GM18868 (cell line): ENCODE results near the gene REN.

Source experiments
- ATAC-seq: cut with Tn5 transposase; IDR thresholded peaks from one replicate; pipeline ENCODE4 v1.9.1; 2021; ENCODE audit warnings: mild to moderate bottlenecking, moderate library complexity; ENCODE audit not compliant: unreplicated experiment

Gene REN

DNA sequence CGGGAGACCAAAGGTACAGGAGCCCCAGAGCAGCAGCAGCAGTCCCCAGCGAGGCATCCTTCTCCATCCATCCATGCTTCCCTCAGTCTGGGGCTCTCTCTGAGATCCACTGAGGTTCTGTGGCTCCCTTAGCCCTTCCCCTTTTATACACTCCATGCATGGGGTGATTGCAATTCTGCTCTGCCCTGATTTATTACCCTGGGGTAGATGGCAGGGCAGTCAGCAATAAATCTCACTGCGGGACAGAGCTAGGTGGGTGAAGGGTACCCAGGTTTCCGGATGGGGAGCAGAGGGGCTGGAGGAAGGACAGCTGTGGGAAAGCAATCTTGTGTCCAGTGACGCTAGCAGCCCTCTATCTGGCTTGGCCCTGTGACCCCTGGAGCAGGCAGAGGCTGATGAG lies at the start of gene REN:
Gene REN, minus strand, starts transcription at position 119 of the 400 bp plus-strand sequence. Its CDS starts 44 bp downstream, at position 75.
- ATAC-seq, result no peak

DNA sequence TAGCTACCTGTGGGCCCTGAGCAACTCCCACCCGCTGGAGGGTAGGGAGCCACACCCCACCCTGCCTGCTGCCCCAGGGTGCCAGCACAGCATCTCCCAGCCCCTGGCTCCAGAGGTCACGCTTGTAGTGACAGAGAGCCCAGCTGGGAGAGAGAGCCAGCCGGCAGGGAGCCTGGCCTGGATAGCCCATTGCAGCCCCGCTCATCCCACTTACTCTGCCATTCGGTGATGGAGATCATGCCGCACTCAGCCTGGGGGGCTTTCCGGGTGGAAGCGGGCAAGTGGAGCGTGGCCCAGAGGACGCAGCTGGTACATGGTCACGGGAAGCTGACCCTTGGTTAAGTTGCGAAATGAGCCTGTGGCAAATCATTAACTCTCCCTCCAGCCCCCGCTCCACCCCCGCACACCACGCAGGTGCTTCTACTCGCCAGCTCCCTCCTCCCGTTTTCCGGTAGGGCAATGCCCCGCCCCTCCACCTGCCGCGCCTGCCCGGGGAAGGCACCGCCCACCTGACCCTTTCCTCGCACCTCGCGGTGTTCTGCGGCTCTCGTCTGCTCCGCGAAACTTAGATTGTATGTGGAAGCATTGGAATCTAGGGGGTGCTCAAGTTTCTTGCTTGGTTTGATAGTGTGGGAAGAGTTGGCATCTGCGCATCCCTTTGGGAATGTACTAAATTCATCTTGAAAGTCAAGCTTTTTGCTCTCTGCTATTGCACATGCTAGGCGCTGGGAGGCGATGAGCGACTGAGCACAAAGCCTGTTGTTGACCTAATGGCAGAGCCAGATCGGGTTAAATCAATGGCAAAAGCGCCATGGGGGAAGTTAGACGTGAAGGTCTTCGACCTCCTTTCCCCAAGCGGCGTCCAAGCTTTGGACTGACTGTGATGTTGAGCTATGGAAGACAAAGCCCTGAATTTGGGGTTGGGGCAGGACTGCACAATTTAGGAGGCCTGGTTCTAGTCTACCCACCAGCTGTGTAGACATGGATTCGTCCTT lies 47.8 kb upstream of the REN start, which contains the start of gene GOLT1A:
Gene GOLT1A, minus strand, starts transcription at position 321 of the 995 bp plus-strand sequence. Its CDS starts 82 bp downstream, at position 239.
- no peak for ATAC-seq

DNA sequence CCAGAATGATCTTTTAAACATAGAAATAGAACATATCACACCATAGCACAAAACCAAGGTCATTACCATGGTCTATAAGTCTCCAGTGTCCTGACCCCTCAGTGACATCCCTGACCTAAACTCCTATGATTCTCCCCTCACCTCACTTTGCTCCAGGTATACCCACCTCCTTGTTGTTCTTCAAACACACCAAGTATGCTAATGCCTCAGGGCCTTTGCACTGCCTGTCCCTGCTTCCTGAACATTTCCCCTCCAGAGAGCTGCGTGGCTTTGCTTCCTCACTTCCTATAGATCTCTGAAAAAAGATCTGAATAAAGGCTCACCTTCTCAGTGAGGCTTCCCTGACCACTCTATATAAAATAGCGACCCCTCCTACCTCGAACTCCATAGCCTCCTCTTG lies 46.6 kb upstream of the REN start:
- no peak for ATAC-seq

GRCh38 chr1:204211046-204211445 lies 44.9 kb upstream of the REN start:
- no peak for ATAC-seq

DNA sequence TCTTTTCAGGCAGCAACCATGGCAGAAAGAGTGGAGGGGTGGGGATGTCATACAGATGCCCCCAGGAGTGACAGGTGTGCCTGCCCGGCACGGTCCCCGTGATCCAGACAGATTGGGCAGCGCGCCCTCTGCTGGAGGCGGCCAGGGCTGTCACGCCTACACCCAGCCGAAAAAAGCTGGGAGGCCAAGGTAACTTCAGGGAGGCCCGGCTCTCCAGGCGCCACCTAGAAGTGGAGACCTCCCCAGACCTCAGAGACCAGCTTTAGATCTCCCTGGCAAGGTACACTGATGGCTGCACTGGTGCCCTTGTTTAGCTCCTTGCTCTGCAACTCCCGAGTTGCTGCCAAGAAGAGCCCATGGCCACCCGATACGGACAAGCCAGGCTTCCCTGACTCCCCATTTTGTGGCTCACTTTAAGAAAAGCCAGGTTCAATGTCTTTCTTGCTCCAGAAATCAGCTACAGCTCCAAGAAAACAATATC lies 41.0 kb upstream of the REN start:
- no peak for ATAC-seq

DNA sequence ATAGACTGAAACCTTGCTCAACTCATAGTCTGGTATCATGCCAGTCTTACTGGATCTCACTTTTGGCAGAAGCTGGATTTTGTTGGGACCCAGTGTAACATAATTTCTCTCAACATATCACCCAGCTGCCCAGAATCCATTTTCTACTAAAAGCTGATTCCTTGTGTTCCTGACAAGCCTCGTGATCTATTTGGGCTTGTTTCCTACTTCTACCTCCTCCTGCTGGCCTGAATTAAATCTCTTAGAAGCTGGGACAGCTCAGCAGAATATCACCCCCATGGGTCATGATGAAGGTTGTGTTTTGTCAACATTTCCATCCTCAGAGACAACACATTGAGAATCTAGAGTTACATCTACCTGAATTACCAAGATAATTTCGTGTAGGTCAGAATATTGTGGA lies 40.0 kb upstream of the REN start:
- ATAC-seq, result no peak

DNA sequence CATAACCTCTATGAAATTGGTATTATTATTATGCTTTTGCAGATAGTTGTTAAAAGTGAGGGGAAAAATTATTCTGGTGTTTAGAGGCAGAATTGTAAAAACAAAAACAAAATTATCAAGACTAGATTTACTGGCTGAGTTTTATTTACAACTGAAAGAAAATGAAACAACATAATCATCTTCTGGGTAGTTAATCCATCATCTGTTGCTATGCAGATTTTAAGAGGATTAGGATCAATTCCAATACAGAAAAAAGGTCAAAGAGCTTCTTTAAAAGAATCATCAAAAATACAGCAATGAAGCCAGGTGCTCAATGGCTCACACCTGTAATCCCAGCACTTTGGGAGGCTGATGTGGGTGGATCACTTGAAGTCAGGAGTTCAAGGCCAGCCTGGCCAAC lies 39.3 kb upstream of the REN start:
- ATAC-seq, result no peak

- no peak for ATAC-seq
Measured at GRCh38 chr1:204204944-204205343, 38.8 kb upstream of the REN start.

DNA sequence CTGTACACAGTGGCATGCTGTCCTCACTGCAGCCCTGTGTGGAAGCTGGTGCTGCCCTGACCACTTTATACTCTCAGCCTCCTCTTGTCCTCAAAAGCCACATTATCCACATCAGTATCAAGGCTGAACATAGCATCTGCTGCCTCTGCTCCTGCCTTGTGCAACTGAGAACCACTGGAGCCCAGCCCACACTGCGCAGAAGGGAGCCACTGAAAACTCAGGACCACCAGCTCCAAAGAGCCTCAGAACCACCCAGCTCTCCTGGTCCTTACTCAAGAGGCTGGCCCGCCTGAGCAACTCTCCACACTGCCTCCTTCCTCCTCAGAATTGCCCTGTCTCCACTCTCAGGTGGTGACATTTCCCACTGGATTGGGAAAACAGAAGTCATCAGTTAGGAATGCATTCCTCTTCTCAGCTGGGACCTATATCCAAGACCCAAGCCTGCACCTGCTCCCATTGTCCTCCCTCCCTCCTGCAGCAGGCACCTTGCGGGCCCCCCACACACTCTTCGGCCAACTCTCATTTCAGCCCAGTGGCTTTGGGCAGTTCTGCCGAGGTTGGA lies 37.1 kb upstream of the REN start:
- no peak for ATAC-seq

- ATAC-seq, result no peak
Measured at GRCh38 chr1:204202481-204202880, 36.3 kb upstream of the REN start.

- ATAC-seq, result no peak
Measured at GRCh38 chr1:204201348-204202040, 35.4 kb upstream of the REN start.

GRCh38 chr1:204199579-204199978 lies 33.4 kb upstream of the REN start:
- no peak for ATAC-seq

GRCh38 chr1:204198348-204199340 lies 32.5 kb upstream of the REN start:
- no peak for ATAC-seq

DNA sequence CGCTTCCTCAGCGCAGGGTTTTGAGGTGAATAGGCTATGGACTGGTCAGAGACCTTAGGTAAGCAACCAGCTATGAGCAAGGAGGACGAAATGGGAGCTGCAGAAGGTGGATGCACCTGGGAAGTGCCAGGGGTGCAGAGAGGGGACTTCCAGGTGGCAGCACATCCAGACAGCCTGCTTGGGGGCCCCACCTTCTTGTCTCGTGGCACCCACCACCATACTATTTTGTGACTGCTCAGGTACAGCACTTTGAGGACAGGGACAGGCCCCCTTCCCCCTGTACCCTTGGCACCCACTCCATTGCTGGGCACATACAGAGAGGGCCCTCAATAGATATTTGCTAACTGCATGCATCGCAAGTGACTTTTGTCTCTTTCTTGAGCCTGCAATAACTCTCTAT lies 30.9 kb upstream of the REN start:
- ATAC-seq, result no peak

- ATAC-seq, result no peak
Measured at GRCh38 chr1:204196068-204196795, 30.1 kb upstream of the REN start, which contains the start of gene KISS1. Gene KISS1, minus strand, starts transcription at chr1:204196491. Its CDS starts 3,615 bp downstream, at chr1:204192876.

DNA sequence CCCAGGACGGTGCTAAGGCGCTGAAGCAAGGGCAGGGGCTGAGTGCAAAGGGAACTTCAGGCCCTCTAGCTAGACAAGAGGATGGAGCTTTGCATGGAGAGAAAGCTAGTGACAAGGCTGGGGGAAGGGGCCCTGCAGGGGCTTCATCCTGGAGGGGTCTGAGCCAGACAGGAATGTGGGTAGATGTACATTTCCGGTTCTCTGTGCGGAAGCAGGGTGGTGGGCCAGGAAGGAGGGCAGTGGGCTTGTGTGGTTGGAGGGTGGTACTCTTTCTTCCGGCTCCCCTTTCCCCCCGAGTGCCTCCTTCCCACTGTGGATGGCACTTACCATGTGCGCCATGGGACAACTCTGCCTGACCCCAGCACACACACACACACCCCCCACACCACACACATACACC lies 28.6 kb upstream of the REN start:
- no peak for ATAC-seq

DNA sequence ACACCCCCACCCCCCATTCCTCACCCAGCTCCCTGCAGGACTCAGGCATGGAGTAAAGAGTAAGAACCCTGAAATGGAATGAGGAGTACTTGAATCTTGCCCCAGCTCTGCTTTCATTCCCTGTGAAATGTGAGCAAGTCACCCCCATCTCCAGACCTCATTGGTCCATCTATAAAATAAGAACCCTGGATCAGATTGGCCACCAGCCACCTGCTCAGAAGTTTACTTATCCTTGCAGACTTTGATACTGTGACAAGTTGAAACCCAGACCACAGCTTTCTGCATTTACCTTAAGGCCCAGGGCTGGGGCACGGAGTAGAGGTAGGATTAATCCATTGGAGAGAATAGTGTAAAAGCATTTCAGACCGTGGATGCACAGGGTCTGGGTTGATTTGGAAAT lies 27.9 kb upstream of the REN start:
- ATAC-seq, result no peak

DNA sequence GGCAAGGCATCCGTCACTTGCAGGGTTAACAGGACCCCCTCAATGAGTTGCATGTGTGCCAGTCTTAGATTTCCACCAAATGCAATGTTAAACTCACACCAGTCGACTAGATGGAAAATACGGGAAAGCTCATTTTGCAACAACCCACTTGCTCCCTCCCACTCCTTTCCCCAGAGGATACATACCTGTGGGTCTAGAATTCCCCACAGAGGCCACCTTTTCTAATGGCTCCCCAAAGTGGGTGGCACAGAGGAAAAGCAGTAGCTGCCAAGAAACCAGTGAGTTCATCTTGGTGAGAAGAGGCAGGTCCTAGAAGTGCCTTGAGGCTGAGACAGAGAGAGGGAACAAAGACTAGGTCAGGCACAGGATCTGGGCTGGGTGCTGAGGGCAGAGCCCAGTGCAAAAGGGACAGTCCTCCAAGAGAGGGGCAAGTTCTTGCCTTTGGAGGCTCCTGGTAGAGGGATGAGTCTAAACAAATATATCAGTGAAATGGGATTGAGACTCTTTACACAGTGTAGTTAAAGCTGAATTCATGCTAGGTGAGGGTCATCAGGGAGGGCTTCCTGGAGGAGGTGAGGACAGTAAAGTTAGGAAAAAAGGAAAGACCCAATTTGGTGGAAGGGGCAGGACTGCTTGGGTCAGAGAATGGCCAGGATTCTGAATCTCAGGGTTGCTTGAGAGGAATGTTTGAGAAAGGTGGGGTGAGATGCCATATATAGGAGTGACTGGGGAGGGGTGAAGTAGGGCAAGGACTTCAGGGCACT lies 26.6 kb upstream of the REN start:
- ATAC-seq, result no peak

GRCh38 chr1:204192046-204192445 lies 25.9 kb upstream of the REN start:
- no peak for ATAC-seq
